ENCODE results near the gene DYNC1H1.

DNA sequence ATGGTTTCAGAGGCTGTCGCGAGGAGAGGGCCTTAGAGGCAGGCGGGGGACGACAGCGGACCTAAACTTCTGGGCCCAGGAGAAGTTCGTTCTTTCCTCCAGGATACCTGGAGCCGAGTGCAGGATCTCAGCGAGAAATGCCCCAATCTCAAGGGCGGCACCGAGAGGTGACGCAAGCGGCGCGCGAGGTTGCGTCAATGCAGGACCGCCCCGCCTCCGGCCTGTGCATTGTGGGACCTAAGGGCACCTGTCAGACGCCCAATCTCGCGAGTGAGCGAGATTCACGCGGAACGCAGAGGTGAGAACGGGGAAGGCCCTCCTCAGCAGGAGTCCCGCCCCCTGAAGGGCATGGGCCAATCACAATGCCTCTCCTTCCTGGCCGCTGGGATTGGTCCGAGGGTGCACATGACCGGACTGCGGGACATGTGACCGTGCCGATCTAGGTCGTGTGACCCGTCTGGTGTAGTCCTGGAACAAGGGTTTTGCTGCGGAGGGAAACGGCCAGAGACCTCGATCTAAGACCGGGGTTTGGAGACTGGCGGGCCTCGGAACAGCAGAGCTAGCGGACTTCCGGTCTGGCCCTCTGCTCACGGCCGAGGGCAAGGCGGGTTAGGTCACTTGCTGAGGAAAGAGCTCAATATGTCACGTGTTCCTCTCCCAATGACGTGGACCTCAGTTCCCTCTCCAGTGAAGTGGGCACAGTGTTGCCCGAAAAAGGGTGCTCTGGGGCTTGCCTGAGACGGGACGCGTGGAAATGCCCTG lies 16.3 kb upstream of the DYNC1H1 start:
- TF ChIP-seq RAD21 (IDR thresholded peaks at IDR 0.05; ENCODE audit: low read depth) (no peak), REST (IDR thresholded peaks at IDR 0.05; ENCODE audit: low read depth) (no peak), POLR2A (IDR thresholded peaks at IDR 0.05; ENCODE audit: borderline replicate concordance, extremely low read depth, insufficient read depth, insufficient read length) (peak; percentile 93), POLR2AphosphoS5 (IDR thresholded peaks at IDR 0.05; ENCODE audit: low read depth, low read length) (peak; percentile 99), YY1 (IDR thresholded peaks at IDR 0.05; ENCODE audit: extremely low read depth, insufficient replicate concordance, low read depth, low read length) (peak; percentile 39), SP1 (IDR thresholded peaks at IDR 0.05; ENCODE audit: low read depth) (peak; percentile 99), EZH2 (IDR thresholded peaks at IDR 0.05) (no peak), TCF7L2 (IDR thresholded peaks at IDR 0.05; ENCODE audit: borderline replicate concordance, extremely low read depth, insufficient read depth, insufficient read length) (peak; percentile 33)
- TF ChIP-seq, protein P1, sequence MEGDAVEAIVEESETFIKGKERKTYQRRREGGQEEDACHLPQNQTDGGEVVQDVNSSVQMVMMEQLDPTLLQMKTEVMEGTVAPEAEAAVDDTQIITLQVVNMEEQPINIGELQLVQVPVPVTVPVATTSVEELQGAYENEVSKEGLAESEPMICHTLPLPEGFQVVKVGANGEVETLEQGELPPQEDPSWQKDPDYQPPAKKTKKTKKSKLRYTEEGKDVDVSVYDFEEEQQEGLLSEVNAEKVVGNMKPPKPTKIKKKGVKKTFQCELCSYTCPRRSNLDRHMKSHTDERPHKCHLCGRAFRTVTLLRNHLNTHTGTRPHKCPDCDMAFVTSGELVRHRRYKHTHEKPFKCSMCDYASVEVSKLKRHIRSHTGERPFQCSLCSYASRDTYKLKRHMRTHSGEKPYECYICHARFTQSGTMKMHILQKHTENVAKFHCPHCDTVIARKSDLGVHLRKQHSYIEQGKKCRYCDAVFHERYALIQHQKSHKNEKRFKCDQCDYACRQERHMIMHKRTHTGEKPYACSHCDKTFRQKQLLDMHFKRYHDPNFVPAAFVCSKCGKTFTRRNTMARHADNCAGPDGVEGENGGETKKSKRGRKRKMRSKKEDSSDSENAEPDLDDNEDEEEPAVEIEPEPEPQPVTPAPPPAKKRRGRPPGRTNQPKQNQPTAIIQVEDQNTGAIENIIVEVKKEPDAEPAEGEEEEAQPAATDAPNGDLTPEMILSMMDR (IDR thresholded peaks at IDR 0.05 in 2 of 3, conservative IDR thresholded peaks at IDR 0.05 in 1 of 3; ENCODE audit: borderline replicate concordance in 1 of 3, insufficient read depth in 1 of 3, low read depth in 2 of 3, low read length in 2 of 3), result no peak
- TF ChIP-seq, protein P2, sequence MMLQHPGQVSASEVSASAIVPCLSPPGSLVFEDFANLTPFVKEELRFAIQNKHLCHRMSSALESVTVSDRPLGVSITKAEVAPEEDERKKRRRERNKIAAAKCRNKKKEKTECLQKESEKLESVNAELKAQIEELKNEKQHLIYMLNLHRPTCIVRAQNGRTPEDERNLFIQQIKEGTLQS (IDR thresholded peaks at IDR 0.05), result no peak

Measured in HCT116 (cell line).